ENCODE results near the gene TGM6. TPM values are rescaled to one million over a fixed set of nuclear protein-coding genes. Genes with fewer than 3 reads are reported as not detected.
A peak's percentile ranks its signal among the peaks of the same experiment; 100 is the strongest.

TGM6 gene
- total RNA-seq, 1 donor from 2014 or later: not detected

GRCh38 chr20:2385026-2385425 lies 4.3 kb downstream of the TGM6 start:
- ATAC-seq (no peak), DNase-seq (no peak)
- Histone ChIP-seq H3K4me1 (no peaks in the 10 kb centered on the region), H3K27me3 (no peaks in the 10 kb centered on the region), H3K9me3 (no peaks in the 10 kb centered on the region), H3K27ac (no peak overlapping the region), H3K4me3 (no peak overlapping the region), H3K36me3 (no peaks in the 10 kb centered on the region)
- no peak for TF ChIP-seq CTCF (IDR thresholded peaks at IDR 0.05)
- intact Hi-C loops (cut with DNase I): no loop called here

GRCh38 chr20:2385496-2385895 lies 4.8 kb downstream of the TGM6 start:
- no peak for DNase-seq
- intact Hi-C loops (cut with DNase I): no loop called here
- Histone ChIP-seq H3K27me3 (no peaks in the 10 kb centered on the region), H3K9me3 (no peaks in the 10 kb centered on the region), H3K4me3 (no peak overlapping the region), H3K27ac (no peak overlapping the region), H3K36me3 (no peaks in the 10 kb centered on the region), H3K4me1 (no peaks in the 10 kb centered on the region)
- no peak for ATAC-seq
- TF ChIP-seq CTCF (IDR thresholded peaks at IDR 0.05): no peak

GRCh38 chr20:2386516-2387179 lies 5.9 kb downstream of the TGM6 start:
- no peak for TF ChIP-seq CTCF (IDR thresholded peaks at IDR 0.05)
- DNase-seq: no peak
- Histone ChIP-seq H3K36me3 (no peaks in the 10 kb centered on the region), H3K4me3 (no peak overlapping the region), H3K27me3 (no peaks in the 10 kb centered on the region), H3K27ac (no peak overlapping the region), H3K9me3 (no peaks in the 10 kb centered on the region), H3K4me1 (no peaks in the 10 kb centered on the region)
- intact Hi-C loops (cut with DNase I): no loop called here
- no peak for ATAC-seq

GRCh38 chr20:2387180-2387577 lies 6.5 kb downstream of the TGM6 start:
- ATAC-seq: peak; percentile 37
- intact Hi-C loops (cut with DNase I): no loop called here
- H3K27me3 ChIP-seq: no peaks in the 10 kb centered on the region
- no peak for DNase-seq
- no peaks in the 10 kb centered on the region for H3K4me1 ChIP-seq
- peak; percentile 33 for TF ChIP-seq CTCF (IDR thresholded peaks at IDR 0.05)
- H3K9me3 ChIP-seq: no peaks in the 10 kb centered on the region
- no peak overlapping the region for H3K27ac ChIP-seq
- no peaks in the 10 kb centered on the region for H3K36me3 ChIP-seq
- no peak overlapping the region for H3K4me3 ChIP-seq

- no peaks in the 10 kb centered on the region for H3K9me3 ChIP-seq
- H3K4me1 ChIP-seq: no peaks in the 10 kb centered on the region
- no peaks in the 10 kb centered on the region for H3K36me3 ChIP-seq
- no peak overlapping the region for H3K27ac ChIP-seq
- intact Hi-C loops (cut with DNase I): no loop called here
- no peaks in the 10 kb centered on the region for H3K27me3 ChIP-seq
- ATAC-seq: no peak
- TF ChIP-seq CTCF (IDR thresholded peaks at IDR 0.05): no peak
- no peak overlapping the region for H3K4me3 ChIP-seq
- DNase-seq: no peak
Observed at GRCh38 chr20:2387580-2387979, 6.9 kb downstream of the TGM6 start.
